Omental fat pad (tissue), 4 donors: ENCODE data around the gene DIP2B. TPM values are rescaled to one million over a fixed set of nuclear protein-coding genes. Genes with fewer than 3 reads are reported as not detected.

ENCODE experiments used
- ATAC-seq: fragments of 150-250 bp; one replicate; pipeline ENCODE4 v1.9.1; 2016; ENCODE audit warnings: mild to moderate bottlenecking, moderate library complexity; ENCODE audit not compliant: low FRiP score
- DNase-seq: peaks from one replicate; pipeline ENCODE4 v3.0.0-alpha.2; 2019; ENCODE audit warnings: low spot score
- CTCF ChIP-seq, 3 donors: fragments of 450-650 bp; IDR thresholded peaks; one replicate each; pipeline ENCODE4 v1.5.1; 2016 to 2017; ENCODE audit warnings: antibody characterized with exemption in 3 of 3, mild to moderate bottlenecking in 3 of 3, moderate library complexity in 2 of 3
- total RNA-seq, 4 donors: library from RNA; depleted of rRNA; stranded (reverse); fragments of >200 nt; gene quantifications; one replicate each; pipeline ENCODE4 v1.1.0, GENCODE V29; 2016

DIP2B gene
- total RNA-seq, 4 donors from 2014 or later = 21.1 to 35.2 (median 24.4) TPM

- ATAC-seq = no peak
- no peak for TF ChIP-seq CTCF (IDR thresholded peaks at IDR 0.05)
- no peak for DNase-seq
Measured at GRCh38 chr12:50599366-50600095, 94.7 kb downstream of the DIP2B start.

GRCh38 chr12:50600364-50600763, 95.6 kb downstream of the DIP2B start:
- DNase-seq (no peak), ATAC-seq (no peak)
- TF ChIP-seq CTCF (IDR thresholded peaks at IDR 0.05) = no peak

GRCh38 chr12:50603817-50604639, 99.2 kb downstream of the DIP2B start:
- peak; percentile 77 for ATAC-seq
- TF ChIP-seq CTCF (IDR thresholded peaks at IDR 0.05) = no peak
- DNase-seq = no peak

GRCh38 chr12:50604640-50604920, 99.8 kb downstream of the DIP2B start:
- DNase-seq (no peak), ATAC-seq (no peak)
- no peak for TF ChIP-seq CTCF (IDR thresholded peaks at IDR 0.05)

- no peak for ATAC-seq
- DNase-seq = no peak
- TF ChIP-seq CTCF (IDR thresholded peaks at IDR 0.05) = no peak
Measured at GRCh38 chr12:50606675-50607375, 102.0 kb downstream of the DIP2B start.

GRCh38 chr12:50609292-50609874, 104.6 kb downstream of the DIP2B start:
- no peak for TF ChIP-seq CTCF (IDR thresholded peaks at IDR 0.05)
- DNase-seq (no peak), ATAC-seq (no peak)
